DMS53 treated with DMSO at 0.1 percent for 48 hours (cell line): ENCODE measurements around the gene LRFN3.
"Not testable (repeated sequence)": the region's sequence is repeated elsewhere in the genome, so short reads cannot be mapped to it uniquely, and the experiment has no call there.

Experiments
- DNase-seq: peaks from one replicate; lab custom pipeline; 2025; ENCODE audit not compliant: unreplicated experiment; lab: John Stamatoyannopoulos, UW

Gene LRFN3

DNA sequence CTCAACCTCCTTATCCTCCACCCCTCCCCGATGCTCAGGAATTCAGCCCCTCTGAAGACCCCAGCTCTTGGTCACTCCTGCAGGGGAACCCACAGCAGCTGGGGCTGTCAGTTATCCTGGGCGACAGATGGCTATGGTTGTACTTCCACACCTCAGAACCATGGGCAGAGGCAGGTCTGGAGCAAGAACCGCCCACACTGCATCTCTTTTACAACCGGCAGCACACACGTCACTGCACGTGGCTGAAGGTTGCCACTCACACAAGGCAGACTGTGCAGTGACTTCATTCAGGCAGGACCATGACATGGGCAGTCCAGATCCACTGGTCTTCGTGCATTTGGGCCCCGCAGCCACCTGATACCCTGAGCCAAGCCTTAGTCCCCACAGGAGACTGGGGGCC is 37.3 kb downstream of the LRFN3 start:
- no peak for DNase-seq

- DNase-seq = no peak
Measured at GRCh38 chr19:35975608-35976214, 39.5 kb downstream of the LRFN3 start.

GRCh38 chr19:35977446-35978222 is 41.5 kb downstream of the LRFN3 start:
- DNase-seq = no peak

GRCh38 chr19:35978271-35978670 is 42.1 kb downstream of the LRFN3 start:
- no peak for DNase-seq

- no peak for DNase-seq
Measured at GRCh38 chr19:35978832-35979365, 42.7 kb downstream of the LRFN3 start.

DNA sequence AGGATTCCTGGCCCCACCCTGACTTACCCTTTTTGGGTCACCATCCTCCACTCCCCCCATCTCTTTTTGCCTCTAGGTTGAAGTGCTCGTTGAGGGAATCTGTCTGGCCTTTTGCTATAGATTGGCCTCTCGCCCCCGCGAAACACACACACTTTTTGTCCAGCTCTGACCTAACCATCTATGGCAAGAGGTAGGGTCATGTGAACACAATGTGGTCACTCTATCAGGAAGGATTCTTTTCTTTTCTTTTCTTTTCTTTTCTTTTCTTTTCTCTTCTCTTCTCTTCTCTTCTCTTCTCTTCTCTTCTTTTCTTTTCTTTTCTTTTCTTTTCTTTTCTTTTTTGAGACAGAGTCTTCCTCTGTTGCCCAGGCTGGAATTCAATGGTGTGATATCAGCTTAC is 44.8 kb downstream of the LRFN3 start:
- DNase-seq = not testable (repeated sequence)

DNA sequence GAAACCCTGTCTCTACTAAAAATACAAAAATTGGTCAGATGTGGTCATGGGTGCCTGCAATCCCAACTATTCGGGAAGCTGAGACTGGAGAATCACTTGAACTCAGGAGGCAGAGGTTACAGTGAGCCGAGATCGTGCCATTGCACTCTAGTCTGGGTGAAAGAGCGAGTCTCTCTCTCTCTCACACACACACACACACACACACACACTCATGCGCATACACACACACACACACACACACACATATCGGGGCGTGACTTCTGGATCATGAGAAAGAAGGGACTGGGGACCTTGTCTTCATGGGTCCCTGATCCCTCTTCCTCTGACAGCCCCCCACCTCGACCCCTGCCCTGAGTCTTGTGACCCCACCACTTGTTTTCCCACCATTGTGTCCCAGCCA is 47.0 kb downstream of the LRFN3 start:
- no peak for DNase-seq

GRCh38 chr19:35986111-35986510 is 49.9 kb downstream of the LRFN3 start:
- no peak for DNase-seq

DNA sequence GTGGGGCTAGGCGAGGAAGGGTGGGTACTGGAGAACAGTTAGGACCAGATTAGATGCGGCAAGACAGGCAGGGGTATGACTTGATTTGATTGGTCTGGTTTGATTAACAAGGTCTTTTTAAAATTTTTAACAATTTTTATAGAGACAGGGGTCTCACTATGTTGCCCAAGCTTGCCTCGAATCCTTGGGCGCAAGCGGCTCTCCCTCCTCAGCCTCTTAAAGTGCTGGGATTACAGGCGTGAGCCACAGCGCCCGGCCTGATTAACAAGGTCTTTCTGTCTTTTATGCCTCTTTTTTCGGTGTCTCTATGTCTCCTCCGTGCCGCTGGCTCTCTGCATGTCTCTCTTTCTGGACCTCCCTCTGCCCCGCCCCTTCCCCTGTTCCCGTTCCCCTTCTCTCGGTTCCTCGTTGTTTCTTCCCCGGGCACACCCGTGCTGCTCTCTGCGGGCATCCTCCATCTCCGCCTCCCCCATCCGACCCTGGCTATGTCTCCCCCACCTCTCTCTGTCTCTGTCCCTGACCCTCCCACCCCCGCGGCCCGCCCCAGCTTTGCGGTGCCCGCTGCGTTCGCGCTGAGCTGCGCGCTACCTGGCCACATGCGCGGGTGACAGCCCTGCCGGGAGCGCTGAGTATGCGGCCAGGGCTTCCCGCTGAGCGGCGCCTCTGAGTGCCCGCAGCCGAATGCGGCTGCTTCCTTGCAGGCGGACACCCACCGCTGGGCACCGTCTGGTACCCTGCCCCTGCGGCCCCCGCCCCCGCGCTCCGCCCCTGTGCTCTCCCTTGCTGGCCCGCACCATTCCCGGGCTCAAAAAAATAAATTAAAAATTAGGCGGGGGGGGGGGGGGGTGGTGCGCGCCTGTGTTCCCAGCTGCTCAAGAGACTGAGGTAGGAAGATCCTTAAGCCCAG is 50.7 kb downstream of the LRFN3 start:
- peak; percentile 51 for DNase-seq

GRCh38 chr19:35987571-35987896 is 51.4 kb downstream of the LRFN3 start:
- DNase-seq = no peak

DNA sequence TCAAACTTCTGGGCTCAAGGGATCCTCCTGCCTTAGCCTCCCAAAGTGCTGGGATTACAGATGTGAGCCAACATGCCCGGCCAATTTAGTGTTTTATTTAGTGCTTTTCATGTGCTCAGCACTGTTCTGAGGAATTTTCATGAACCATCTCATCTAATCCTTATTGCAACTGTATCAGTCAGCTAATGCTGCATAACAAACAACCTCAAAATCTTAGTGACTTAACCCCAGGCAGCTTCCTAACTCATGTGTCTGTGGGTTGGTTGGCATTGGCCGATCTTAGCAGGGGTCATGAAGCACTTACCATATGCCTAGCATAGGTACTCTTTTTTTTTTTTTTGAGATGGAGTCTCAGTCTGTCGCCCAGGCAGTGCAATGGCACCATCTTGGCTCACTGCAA is 52.6 kb downstream of the LRFN3 start:
- no peak for DNase-seq

- DNase-seq = no peak
Measured at GRCh38 chr19:35990156-35990555, 54.0 kb downstream of the LRFN3 start.

DNA sequence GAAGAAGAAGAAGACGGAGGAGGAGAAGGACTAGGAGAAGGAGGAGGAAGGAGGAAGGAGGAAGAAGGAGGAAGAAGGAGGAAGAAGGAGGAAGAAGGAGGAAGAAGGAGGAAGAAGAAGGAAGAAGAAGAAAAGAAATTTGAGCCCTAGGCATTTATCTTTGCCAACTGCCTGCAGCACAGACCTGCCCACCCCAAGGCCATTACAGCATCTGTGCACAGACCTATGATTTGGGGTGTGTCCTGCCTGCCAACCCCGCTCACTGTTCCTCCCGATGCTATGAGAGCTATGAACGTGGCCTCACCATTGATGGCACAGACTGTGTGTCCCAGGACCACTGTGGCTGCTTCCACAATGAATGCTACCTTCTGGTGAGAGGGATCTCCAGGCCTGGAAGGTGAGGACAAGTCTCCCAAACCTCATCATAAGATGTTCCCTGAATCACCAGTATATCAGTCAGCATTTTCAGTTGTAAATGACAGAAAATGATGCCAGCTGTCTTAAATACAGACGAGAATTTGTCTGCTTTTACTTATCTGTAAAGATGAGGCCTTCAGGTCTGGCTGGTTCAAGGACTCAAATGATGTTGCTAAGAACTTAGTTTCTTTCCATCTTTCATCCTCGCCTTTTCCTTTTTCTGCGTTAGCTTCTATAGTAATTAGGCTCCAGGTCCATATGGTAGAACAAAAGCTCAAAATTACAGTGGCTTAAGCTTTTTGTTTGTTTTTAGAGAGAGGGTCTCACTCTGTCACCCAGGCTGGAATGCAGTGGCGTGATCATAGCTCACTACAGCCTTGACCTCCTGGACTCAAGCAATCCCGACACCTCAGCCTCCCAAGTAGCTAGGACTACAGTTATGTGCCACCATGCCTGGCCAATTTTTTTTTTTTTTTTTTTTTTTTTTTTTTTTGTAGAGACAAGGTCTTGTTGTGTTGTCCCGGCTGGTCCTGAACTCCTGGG is 54.9 kb downstream of the LRFN3 start:
- no peak for DNase-seq

DNA sequence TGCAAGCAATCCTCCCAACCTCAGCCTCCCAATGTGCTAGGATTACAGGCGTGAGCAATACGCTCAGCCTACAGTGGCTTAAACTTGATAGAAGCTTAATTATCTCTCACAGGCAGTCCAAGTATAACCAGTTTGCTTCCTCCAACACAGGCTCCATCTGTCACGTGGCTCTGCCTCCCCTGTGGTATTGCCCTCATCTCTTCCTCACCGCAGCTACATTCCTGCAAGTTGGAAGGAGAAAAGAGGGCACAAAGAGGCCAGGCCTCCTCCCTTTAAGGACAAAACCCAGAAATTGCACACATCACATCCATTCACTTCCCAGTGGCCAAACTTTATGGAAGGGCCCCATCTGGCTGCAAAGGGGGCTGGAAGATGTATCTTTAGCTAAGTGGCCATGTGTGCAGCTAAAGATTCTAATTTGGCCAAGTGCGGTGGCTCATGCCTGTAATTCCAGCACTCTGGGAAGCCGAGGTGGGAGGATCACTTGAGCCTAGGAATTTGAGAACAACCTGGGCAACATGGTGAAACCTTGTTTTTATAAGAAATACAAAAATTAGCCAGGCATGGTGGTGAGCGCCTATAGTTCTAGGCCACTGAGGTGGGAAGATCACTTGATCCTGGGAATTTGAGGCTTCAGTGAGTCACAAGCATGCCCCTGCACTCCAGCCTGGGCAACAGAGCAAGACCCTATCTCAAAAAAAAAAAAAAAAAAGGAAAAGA is 55.7 kb downstream of the LRFN3 start:
- no peak for DNase-seq

DNA sequence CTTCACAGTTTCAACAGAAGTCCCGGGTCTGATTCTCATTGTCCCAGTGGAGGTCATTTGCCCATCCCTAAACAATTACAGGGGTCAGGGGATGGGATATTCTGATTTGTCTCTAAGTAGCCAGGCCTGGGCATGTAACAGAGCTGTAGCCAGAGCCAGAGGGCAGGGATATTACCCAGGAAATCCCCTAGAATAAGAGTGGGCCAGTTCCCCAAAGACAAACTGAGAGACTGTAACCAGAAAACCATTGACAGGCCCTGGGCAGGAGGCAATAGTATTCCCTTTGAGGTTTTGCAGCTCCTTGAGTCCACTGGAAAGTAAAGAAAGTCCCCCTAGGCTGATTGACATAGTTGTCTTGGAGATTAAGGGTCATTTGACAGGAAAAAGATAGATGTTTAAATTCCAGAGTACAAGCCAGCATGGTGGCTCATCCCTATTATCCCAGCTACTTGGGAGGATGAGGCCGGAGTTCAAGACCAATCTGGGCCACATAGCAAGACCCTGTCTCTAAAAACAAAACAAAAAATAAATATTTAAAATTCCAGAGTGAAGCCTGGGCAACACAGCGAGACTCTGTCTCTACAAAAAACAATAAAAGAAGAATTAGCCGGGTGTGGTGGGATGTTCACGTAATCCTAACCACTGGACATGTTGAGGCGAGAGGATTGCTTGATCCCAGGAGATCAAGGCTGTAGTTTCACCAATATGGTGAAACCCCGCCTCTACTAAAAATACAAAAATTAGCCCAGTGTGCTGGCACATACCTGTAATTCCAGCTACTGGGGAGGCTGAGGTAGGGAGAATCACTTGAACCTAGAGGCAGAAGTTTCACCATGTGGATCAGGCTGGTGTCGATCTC is 57.0 kb downstream of the LRFN3 start:
- DNase-seq = no peak

GRCh38 chr19:35993923-35994598 is 57.9 kb downstream of the LRFN3 start:
- no peak for DNase-seq
